Ovary (tissue), 9 donors: ENCODE measurements around the gene TLR3. TPM values are rescaled to one million over a fixed set of nuclear protein-coding genes. Genes with fewer than 3 reads are reported as not detected.

Experiments used
- DNase-seq, 5 donors: peaks; one replicate each; pipeline ENCODE4 v3.0.0-alpha.2; 2019 to 2020
- H3K27ac ChIP-seq, 2 donors: fragments of 200-600 bp; one replicate each; pipeline versions ENCODE4 v1.5.1 to v1.8.0; 2019 to 2022
- H3K27me3 ChIP-seq: fragments of 200-600 bp; one replicate; pipeline ENCODE4 v1.8.0; 2022
- H3K36me3 ChIP-seq: fragments of 200-600 bp; sonication (generic); one replicate; pipeline ENCODE4 v1.5.1; 2019
- H3K4me1 ChIP-seq: one replicate; pipeline ENCODE4 v1.8.1; 2013; ENCODE audit warnings: mild to moderate bottlenecking, moderate library complexity; ENCODE audit not compliant: insufficient read depth
- H3K4me3 ChIP-seq: fragments of 200-600 bp; sonication (generic); one replicate; pipeline ENCODE4 v1.5.1; 2017
- H3K9me3 ChIP-seq, 2 donors: fragments of 200-600 bp in 1 of 2; sonication (generic) in 1 of 2; one replicate each; pipeline versions ENCODE4 v1.5.1 to v1.8.1; 2013 to 2019; ENCODE audit warnings: mild to moderate bottlenecking in 1 of 2, moderate library complexity in 1 of 2
- EP300 ChIP-seq: sonication (generic); formaldehyde crosslinking; IDR thresholded peaks from one replicate; pipeline ENCODE4 v1.6.1; 2017; ENCODE audit warnings: antibody characterized with exemption
- POLR2A ChIP-seq: fragments of 450-650 bp; IDR thresholded peaks from one replicate; pipeline ENCODE4 v1.6.1; 2017; ENCODE audit warnings: antibody characterized with exemption, mild to moderate bottlenecking, moderate library complexity
- WGBS, 3 donors: extraction: QIAGEN DNeasy Blood & Tissue Kit in 1 of 3; methylation state at CpG; one replicate each; pipeline versions ENCODE4 v1.1.5 to v1.1.7; 2013 to 2017; 5-methylcytosine and 5-hydroxymethylcytosine counted together
- intact Hi-C, 4 donors: fragments of 100-400 bp; cut with DNase I; formaldehyde crosslinking; loops; one replicate each; pipeline versions ENCODE4 v1.11.0 to v1.15.1; 2022 to 2023
- polyA plus RNA-seq, 2 donors: library from polyadenylated mRNA; stranded (reverse); fragments of 200-250 nt in 1 of 2; fragments of 350-450 nt in 1 of 2; fragmentation: Illumina TruSeq in 1 of 2; extraction: RNeasy Lipid Tissue Mini Kit (QIAGEN cat#74804) in 1 of 2; gene quantifications; one replicate each; pipeline ENCODE4 v1.2.3, GENCODE V29; 2013 to 2014
- total RNA-seq, 7 donors: library from RNA; depleted of rRNA in 2 of 7; stranded (reverse); fragments of >200 nt in 2 of 7; fragmentation: NEBNext Ultra II Directional in 3 of 7; extraction: Animal tissue kit (Norgen Biotek cat#: 25700) in 3 of 7; gene quantifications; one replicate each; pipeline versions ENCODE4 v1.1.0 to v1.2.4, GENCODE V29; 2016 to 2023
- TF ChIP-seq, protein P1 (sequence below), 3 donors: fragments of 450-650 bp in 2 of 3; fragments of 200-600 bp in 1 of 3; IDR thresholded peaks; one replicate each; pipeline versions ENCODE4 v1.5.1 to v1.8.0; 2016 to 2022; ENCODE audit warnings: antibody characterized with exemption in 3 of 3, mild to moderate bottlenecking in 1 of 3
- donor health status: DM: no; HTN: no; CAD: no; lungs with moderate emphysema.
- donor health status: DM: no; HTN: no; CAD: no.
- donor health status: Bipolar disorder and iron deficiency.
- donor health status: DM: yes; HTN: yes; CAD: no.
- donor health status: DM: no; HTN: no; CAD: no.
- donor health status: DM: yes; HTN: yes; CAD: no.

TLR3 gene
- total and polyA plus RNA-seq, 9 donors, result 2.2 to 14.8 (median 9.4) TPM

DNA sequence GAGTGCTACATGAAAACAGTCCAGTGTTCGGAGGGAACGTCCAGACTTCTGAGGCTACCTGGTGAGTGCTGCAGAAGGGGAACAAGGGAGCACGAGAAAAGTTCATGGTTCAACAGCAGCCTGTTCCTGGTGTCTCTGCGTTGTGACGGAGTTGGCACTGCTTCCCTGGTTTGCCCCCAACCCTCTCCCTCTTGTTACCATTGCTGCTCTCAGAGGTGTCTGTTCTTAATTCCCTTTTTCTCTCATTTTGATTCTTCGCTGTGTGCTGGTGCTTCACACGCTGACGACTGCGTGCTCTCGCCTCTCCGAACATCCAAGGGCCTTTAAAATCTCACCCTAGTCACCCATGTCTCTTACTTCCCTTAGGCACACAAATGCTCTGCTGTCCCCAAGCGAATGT is 34.0 kb downstream of the TLR3 start:
- Histone ChIP-seq H3K27ac (no peak overlapping the region), H3K4me3 (no peak overlapping the region), H3K9me3 (no peaks in the 10 kb centered on the region), H3K4me1 (no peaks in the 10 kb centered on the region), H3K36me3 (no peaks in the 10 kb centered on the region), H3K27me3 (no peaks in the 10 kb centered on the region)
- 91 to 96% (median 96%) methylated on average over 12 of the region's 12 CpGs for WGBS, 3 donors
- no peak for TF ChIP-seq EP300
- TF ChIP-seq, protein P1, sequence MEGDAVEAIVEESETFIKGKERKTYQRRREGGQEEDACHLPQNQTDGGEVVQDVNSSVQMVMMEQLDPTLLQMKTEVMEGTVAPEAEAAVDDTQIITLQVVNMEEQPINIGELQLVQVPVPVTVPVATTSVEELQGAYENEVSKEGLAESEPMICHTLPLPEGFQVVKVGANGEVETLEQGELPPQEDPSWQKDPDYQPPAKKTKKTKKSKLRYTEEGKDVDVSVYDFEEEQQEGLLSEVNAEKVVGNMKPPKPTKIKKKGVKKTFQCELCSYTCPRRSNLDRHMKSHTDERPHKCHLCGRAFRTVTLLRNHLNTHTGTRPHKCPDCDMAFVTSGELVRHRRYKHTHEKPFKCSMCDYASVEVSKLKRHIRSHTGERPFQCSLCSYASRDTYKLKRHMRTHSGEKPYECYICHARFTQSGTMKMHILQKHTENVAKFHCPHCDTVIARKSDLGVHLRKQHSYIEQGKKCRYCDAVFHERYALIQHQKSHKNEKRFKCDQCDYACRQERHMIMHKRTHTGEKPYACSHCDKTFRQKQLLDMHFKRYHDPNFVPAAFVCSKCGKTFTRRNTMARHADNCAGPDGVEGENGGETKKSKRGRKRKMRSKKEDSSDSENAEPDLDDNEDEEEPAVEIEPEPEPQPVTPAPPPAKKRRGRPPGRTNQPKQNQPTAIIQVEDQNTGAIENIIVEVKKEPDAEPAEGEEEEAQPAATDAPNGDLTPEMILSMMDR (IDR thresholded peaks at IDR 0.05), result no peak
- TF ChIP-seq POLR2A, result no peak
- intact Hi-C loops, result no loop called here
- DNase-seq, result no peak

DNA sequence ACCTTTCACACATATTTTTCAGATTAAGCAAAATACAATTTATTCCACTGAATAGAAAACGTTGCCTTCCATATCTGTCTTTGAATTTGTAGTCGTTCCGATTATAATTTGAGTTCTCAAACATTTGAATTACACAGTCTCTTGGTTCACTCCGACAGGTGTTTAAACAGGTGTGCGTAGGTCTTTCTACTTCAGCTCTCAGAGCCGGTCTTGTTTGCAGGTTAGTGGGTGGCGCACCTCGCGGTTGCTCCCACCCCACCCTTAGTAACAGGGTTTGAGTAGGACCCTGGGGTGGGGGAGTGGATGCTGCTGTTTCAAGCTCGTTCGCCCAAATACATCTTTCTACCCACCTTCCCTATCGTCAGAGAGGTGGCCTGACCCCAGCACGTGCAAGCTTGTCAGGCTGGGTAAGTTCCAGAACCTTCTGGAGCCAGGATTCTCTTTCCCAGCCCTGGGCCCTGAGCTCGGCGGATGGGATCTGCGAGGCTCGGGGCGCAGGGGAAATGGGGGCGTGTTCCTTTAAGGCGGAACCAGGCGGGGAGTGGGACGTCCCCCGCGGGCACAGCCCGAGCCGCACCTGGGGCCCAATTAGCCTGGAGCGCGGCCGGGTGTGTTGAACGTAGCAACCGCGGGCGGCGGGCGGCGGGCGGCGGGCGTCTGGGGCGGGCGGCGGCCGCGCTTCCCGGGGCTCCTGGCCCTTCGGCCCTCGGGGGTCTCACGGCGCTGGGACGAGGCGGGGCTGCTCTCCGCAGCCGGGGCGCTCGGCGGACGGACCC is 35.3 kb downstream of the TLR3 start, which contains the start of gene FAM149A:
FAM149A (plus strand) TSS at position 591 of the 776 bp plus-strand sequence.
- WGBS, 3 donors, result 13 to 49% (median 15%) methylated on average over 15 to 54 of the region's 57 CpGs
- TF ChIP-seq, protein P1 (IDR thresholded peaks at IDR 0.05), result no peak
- TF ChIP-seq EP300, result no peak
- TF ChIP-seq POLR2A, result no peak
- H3K27ac ChIP-seq, result peak within 1 kb of the TSS in 1 of 2 donors; percentile 57
- DNase-seq, result peak in 4 of 5 donors; percentile 51 to 68 (median 58)
- H3K27me3 ChIP-seq, result no peaks in the 10 kb centered on the region
- H3K9me3 ChIP-seq, result no peaks in the 10 kb centered on the region
- intact Hi-C loops, result no loop called here
- no peaks in the 10 kb centered on the region for H3K4me1 ChIP-seq
- H3K36me3 ChIP-seq, result no peaks in the 10 kb centered on the region
- peak within 1 kb of the TSS; percentile 53 for H3K4me3 ChIP-seq

DNA sequence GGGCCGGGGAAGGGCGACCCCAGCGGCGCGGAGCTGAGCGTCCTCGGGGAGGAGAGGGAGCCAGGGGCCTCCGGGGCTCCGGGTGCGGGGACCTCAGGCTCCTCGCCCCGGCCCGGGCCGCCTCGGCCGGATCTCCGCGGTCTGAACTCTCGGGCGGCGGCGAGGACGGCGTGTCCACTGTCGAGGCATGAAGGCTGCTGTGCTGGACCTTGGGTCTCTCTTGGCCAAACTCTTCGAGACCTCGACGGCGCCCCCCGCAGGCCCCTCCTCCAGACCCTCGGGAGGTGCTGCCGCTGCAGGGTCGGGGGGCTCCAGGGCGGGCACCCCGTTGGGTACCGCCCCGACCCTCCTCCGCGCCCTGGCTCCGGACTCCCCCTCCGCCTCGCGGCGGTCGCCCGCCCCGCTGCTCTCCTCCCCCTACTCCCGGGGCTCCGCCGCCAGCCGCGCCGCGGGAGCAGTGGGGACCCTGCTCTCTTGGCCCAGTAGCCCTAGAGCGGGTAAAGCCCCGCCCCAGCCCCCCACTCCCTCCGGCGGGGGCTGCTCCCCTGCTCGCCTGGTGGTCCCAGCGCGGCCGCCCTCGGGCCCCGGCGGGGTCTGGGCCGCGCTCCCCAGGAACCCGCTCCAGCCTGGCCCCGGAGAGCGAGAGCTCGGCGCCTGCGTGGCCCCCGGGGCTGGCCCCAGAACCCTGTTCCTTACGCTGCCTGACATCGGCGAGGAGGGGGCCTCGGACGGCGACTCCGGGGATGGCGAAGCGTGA is 36.1 kb downstream of the TLR3 start:
- WGBS, 3 donors, result 1 to 6% (median 2%) methylated on average over 27 to 78 of the region's 83 CpGs
- Histone ChIP-seq H3K36me3 (no peaks in the 10 kb centered on the region), H3K27ac (peak overlapping the region in 1 of 2 donors; percentile 57), H3K4me1 (no peaks in the 10 kb centered on the region), H3K4me3 (peak overlapping the region; percentile 53), H3K9me3 (no peaks in the 10 kb centered on the region), H3K27me3 (no peaks in the 10 kb centered on the region)
- intact Hi-C loops, result no loop called here
- no peak for TF ChIP-seq POLR2A
- TF ChIP-seq, protein P1 (IDR thresholded peaks at IDR 0.05), result no peak
- no peak for TF ChIP-seq EP300
- DNase-seq, result peak; percentile 28 to 65 (median 46)

DNA sequence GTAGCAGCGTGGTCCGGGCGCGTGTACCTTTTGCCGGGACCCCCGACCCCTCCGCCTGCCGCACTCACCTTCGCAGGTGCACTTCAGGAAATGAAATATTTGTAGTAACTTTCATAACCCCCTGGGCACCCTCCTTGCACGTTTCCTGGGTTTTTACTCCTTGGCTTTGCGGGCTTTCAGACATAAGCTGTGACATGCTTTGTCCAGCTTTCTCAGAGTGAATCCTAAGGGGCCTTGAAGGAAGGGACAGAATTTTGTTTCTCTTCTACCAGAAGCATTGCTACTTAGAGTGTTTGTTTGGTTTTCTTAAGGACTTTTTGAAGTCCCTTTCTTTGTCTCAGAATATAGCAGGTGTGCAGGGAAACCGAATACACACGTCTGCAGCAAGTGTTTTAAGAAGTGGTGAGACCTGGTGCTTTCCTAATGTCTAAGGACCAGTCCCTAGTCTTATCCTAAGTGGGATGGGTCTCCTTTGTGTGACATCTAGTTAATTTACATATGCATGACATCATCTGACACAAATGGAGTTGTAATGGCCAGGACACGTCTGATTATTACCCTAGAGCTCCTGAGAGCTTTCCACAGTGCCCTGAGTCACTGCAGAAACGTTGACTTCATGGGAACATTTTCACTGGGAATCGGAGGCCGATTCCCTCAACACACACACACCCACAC is 36.8 kb downstream of the TLR3 start:
- 23 to 29% (median 27%) methylated on average over 17 of the region's 17 CpGs for WGBS, 3 donors

More for the DNA sequence above, 36.8 kb downstream of the TLR3 start:
- H3K4me3 ChIP-seq, result peak overlapping the region; percentile 53
- peak overlapping the region in 1 of 2 donors; percentile 57 for H3K27ac ChIP-seq
- no peaks in the 10 kb centered on the region for H3K27me3 ChIP-seq
- TF ChIP-seq POLR2A (no peak), EP300 (no peak)
- TF ChIP-seq, protein P1 (IDR thresholded peaks at IDR 0.05), result no peak
- no peaks in the 10 kb centered on the region for H3K9me3 ChIP-seq
- intact Hi-C loops, result no loop called here
- no peaks in the 10 kb centered on the region for H3K4me1 ChIP-seq
- no peak for DNase-seq
- H3K36me3 ChIP-seq, result no peaks in the 10 kb centered on the region
